ENCODE measurements around the gene KIAA1217.

DNA sequence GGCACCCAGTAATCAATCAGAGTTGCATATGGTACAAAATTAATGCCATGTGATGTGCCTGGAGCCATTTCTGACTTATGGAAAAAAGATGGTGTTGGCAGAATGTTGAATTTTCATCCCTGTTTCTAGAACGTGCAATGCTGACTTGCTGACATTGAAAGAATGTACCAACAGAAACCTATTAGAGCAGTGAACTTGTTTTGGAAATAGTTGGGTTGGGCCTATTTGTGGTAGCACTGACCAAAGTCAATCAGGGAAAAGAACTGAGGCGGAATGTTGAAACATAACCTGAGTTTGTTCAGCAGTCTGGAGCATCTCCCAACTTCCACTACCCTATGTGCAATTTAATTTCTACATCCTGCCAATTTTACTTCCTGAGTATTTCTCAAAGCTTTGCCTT lies 11.7 kb upstream of the KIAA1217 start:
- TF ChIP-seq EHMT2 (IDR thresholded peaks at IDR 0.05; ENCODE audit: low read depth) (no peak), PHF8 (IDR thresholded peaks at IDR 0.05; ENCODE audit: borderline replicate concordance, low read depth) (no peak), RCOR1 (IDR thresholded peaks at IDR 0.05; ENCODE audit: low read depth, low read length) (no peak)
- TF ChIP-seq, protein P1, sequence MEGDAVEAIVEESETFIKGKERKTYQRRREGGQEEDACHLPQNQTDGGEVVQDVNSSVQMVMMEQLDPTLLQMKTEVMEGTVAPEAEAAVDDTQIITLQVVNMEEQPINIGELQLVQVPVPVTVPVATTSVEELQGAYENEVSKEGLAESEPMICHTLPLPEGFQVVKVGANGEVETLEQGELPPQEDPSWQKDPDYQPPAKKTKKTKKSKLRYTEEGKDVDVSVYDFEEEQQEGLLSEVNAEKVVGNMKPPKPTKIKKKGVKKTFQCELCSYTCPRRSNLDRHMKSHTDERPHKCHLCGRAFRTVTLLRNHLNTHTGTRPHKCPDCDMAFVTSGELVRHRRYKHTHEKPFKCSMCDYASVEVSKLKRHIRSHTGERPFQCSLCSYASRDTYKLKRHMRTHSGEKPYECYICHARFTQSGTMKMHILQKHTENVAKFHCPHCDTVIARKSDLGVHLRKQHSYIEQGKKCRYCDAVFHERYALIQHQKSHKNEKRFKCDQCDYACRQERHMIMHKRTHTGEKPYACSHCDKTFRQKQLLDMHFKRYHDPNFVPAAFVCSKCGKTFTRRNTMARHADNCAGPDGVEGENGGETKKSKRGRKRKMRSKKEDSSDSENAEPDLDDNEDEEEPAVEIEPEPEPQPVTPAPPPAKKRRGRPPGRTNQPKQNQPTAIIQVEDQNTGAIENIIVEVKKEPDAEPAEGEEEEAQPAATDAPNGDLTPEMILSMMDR (IDR thresholded peaks at IDR 0.05): no peak
- TF ChIP-seq, protein P2, sequence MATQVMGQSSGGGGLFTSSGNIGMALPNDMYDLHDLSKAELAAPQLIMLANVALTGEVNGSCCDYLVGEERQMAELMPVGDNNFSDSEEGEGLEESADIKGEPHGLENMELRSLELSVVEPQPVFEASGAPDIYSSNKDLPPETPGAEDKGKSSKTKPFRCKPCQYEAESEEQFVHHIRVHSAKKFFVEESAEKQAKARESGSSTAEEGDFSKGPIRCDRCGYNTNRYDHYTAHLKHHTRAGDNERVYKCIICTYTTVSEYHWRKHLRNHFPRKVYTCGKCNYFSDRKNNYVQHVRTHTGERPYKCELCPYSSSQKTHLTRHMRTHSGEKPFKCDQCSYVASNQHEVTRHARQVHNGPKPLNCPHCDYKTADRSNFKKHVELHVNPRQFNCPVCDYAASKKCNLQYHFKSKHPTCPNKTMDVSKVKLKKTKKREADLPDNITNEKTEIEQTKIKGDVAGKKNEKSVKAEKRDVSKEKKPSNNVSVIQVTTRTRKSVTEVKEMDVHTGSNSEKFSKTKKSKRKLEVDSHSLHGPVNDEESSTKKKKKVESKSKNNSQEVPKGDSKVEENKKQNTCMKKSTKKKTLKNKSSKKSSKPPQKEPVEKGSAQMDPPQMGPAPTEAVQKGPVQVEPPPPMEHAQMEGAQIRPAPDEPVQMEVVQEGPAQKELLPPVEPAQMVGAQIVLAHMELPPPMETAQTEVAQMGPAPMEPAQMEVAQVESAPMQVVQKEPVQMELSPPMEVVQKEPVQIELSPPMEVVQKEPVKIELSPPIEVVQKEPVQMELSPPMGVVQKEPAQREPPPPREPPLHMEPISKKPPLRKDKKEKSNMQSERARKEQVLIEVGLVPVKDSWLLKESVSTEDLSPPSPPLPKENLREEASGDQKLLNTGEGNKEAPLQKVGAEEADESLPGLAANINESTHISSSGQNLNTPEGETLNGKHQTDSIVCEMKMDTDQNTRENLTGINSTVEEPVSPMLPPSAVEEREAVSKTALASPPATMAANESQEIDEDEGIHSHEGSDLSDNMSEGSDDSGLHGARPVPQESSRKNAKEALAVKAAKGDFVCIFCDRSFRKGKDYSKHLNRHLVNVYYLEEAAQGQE (IDR thresholded peaks at IDR 0.05): no peak
